ENCODE results near the gene BRPF3.

BRPF3 gene

DNA sequence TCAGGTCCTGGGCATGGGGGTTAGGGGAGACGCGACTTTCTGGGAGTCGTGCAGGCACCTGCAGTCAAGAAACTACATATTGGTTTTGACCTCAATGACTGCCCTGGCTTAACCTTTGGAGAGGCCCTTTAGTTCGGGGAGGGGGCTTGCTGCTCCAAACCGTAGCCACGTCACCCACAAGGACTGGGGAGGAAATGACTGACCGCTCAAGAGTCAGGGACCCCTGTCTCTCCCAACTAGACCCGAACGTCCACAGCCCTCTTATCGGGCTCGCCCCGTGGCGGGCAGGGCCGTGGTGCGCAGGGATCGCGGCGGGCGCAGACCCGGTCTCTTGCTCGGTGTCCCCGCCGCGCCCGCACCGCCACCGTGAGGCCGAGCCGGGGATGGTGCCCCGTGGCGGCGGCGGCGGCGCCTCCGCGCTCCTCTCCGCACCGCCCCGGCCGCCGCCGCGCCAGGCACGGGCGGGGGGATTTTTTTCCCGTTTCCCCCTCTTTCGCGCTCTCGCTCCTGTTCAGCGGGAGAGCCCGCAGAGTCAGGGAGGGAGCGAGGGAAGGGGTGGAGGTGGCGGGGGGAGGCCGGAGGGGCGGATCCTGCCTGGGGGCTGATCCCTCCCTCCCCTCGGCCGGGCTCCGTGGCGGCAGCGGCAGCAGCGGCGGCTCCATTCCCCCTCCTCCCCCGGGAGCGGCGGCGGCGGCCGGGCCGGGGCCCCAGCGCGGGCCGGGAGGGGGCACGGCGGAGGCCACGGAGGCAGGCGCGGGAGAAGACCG lies at the start of gene BRPF3:
BRPF3 (plus strand) TSS at position 632 of the 767 bp plus-strand sequence. CDS start 3,579 bp downstream, outside the sequence.
- in situ Hi-C loops (cut with HindIII; ENCODE audit: low sequenced_read_pairs): no loop called here
- H3K4me3 ChIP-seq (ENCODE audit: low read depth, low read length): peak within 1 kb of the TSS; percentile 59
- peak; percentile 23 for DNase-seq (ENCODE audit: low read depth)
- TF ChIP-seq, protein P1, sequence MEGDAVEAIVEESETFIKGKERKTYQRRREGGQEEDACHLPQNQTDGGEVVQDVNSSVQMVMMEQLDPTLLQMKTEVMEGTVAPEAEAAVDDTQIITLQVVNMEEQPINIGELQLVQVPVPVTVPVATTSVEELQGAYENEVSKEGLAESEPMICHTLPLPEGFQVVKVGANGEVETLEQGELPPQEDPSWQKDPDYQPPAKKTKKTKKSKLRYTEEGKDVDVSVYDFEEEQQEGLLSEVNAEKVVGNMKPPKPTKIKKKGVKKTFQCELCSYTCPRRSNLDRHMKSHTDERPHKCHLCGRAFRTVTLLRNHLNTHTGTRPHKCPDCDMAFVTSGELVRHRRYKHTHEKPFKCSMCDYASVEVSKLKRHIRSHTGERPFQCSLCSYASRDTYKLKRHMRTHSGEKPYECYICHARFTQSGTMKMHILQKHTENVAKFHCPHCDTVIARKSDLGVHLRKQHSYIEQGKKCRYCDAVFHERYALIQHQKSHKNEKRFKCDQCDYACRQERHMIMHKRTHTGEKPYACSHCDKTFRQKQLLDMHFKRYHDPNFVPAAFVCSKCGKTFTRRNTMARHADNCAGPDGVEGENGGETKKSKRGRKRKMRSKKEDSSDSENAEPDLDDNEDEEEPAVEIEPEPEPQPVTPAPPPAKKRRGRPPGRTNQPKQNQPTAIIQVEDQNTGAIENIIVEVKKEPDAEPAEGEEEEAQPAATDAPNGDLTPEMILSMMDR (IDR thresholded peaks at IDR 0.05; ENCODE audit: low read depth, low read length, missing control alignments): peak; percentile 24

DNA sequence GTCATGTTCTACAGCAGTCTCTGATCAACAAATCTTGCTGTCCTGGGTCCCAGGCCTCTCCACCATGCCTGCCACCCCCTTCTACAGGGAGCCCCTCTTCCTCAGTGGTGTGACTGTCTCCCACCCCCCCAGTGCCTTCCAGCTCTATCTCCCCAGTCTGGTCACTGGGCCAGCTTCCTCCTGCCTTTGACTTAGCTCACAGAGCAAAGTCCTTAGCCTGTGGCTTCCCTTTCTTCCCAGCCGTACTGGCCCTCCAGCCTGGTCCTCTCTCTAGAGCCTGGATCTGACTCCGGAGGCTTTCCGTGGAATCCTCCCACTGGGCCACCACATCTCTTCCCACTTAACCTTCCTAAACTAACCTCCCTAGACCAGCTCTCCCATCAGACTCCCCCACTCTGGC lies 49.2 kb upstream of the BRPF3 start:
- TF ChIP-seq, protein P1 (IDR thresholded peaks at IDR 0.05; ENCODE audit: low read depth, low read length, missing control alignments): no peak
- no peak overlapping the region for H3K4me3 ChIP-seq (ENCODE audit: low read depth, low read length)
- no peak for DNase-seq (ENCODE audit: low read depth)
- in situ Hi-C loops (cut with HindIII; ENCODE audit: low sequenced_read_pairs): no loop called here

- DNase-seq (ENCODE audit: low read depth): no peak
- in situ Hi-C loops (cut with HindIII; ENCODE audit: low sequenced_read_pairs): no loop called here
- TF ChIP-seq, protein P1 (IDR thresholded peaks at IDR 0.05; ENCODE audit: low read depth, low read length, missing control alignments): no peak
- no peak overlapping the region for H3K4me3 ChIP-seq (ENCODE audit: low read depth, low read length)
Measured at GRCh38 chr6:36149476-36149875, 47.1 kb upstream of the BRPF3 start.

- TF ChIP-seq, protein P1 (IDR thresholded peaks at IDR 0.05; ENCODE audit: low read depth, low read length, missing control alignments): no peak
- DNase-seq (ENCODE audit: low read depth): no peak
- no peak overlapping the region for H3K4me3 ChIP-seq (ENCODE audit: low read depth, low read length)
- in situ Hi-C loops (cut with HindIII; ENCODE audit: low sequenced_read_pairs): no loop called here
Measured at GRCh38 chr6:36150283-36150682, 46.3 kb upstream of the BRPF3 start.

DNA sequence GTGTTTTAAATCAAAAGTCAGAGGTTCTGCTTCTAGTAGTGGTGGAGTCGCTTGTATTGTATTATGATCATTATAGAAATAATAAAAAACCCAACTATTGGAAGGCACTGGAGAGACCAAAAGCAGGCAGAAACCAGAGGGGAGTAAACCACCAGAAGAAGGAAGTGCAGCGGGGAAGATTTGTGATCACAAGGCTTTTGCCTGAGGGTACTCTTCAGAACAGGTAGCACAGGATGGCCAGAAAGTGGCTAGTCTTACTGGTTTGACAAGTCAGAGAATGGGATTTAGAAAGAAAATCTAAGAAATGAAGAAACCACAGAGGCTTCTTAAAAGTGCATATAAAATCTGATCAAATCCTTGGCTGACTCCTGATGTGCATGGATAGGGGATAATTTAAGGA lies 42.3 kb upstream of the BRPF3 start:
- in situ Hi-C loops (cut with HindIII; ENCODE audit: low sequenced_read_pairs): no loop called here
- TF ChIP-seq, protein P1 (IDR thresholded peaks at IDR 0.05; ENCODE audit: low read depth, low read length, missing control alignments): no peak
- no peak overlapping the region for H3K4me3 ChIP-seq (ENCODE audit: low read depth, low read length)
- no peak for DNase-seq (ENCODE audit: low read depth)

DNA sequence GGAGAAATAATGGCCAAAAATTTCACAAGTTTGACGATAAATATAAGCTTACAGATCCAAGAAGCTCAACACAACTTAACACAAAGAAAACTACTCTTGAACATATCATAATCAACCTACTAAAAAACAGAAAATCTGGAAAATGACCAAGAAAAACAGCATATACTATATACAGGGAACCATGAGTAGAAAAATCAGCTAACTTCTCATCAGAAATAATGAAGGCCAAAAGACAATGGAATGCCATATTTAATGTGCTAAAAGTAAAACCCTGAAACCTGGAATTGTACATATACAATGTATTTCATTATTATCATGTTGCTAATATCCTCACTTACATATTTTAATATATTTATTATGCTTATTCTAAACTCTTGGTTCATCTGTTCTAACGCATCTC lies 40.9 kb upstream of the BRPF3 start:
- no peak for DNase-seq (ENCODE audit: low read depth)
- in situ Hi-C loops (cut with HindIII; ENCODE audit: low sequenced_read_pairs): no loop called here
- no peak overlapping the region for H3K4me3 ChIP-seq (ENCODE audit: low read depth, low read length)
- TF ChIP-seq, protein P1 (IDR thresholded peaks at IDR 0.05; ENCODE audit: low read depth, low read length, missing control alignments): no peak
